ENCODE results near the gene PRAMEF4. TPM values are rescaled to one million over a fixed set of nuclear protein-coding genes. Genes with fewer than 3 reads are reported as not detected.
"Not testable (repeated sequence)": the region's sequence is repeated elsewhere in the genome, so short reads cannot be mapped to it uniquely, and the experiment has no call there.

The PRAMEF4 gene
- total RNA-seq, 1 experiment from 2014 or later = not detected

DNA sequence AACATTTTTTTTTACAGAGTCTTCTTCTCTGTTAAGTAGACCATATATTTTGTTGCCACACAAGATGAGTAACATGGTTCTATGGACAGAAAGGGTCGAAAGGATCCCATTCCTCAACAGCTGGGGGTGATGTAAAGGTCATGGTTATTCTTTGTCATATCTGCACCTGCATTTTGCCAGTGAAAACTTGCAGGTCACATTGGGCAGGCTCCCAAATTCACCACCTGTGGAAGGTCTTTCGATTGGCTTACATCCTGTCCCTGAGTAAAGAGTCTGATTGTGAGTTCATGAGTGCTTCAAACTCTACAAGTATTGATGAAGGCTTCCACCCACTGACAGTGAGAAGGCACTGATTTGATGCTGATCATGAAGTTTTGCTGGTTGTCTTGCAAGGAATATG is 52.8 kb downstream of the PRAMEF4 start:
- H3K79me2 ChIP-seq (ENCODE audit: insufficient read depth, low read length); H4K91ac ChIP-seq (ENCODE audit: insufficient read length, low read depth, low read length); H3K4me1 ChIP-seq (ENCODE audit: insufficient read depth, low read length); H3K4me1 Mint-ChIP-seq; H2BK20ac ChIP-seq (ENCODE audit: low read depth, low read length, poor library complexity, severe bottlenecking); H3K4me2 ChIP-seq (ENCODE audit: insufficient read depth, insufficient read length, low read length); H3K4ac ChIP-seq (ENCODE audit: low read depth, low read length); H3K79me1 ChIP-seq (ENCODE audit: insufficient read depth, low read depth, low read length, poor library complexity, severe bottlenecking); H3K14ac ChIP-seq (ENCODE audit: insufficient read depth, low read length); H3K27ac Mint-ChIP-seq; H3K27ac ChIP-seq (ENCODE audit: insufficient read length, low read depth, low read length); H4K5ac ChIP-seq (ENCODE audit: insufficient read length, low read depth, low read length); H3K27me3 Mint-ChIP-seq (ENCODE audit: low read depth); H4K20me1 ChIP-seq (ENCODE audit: control insufficient read depth, insufficient read depth, insufficient read length); H4K8ac ChIP-seq (replicated peaks; ENCODE audit: insufficient read length, low read depth, low read length); DNase-seq; H3K56ac ChIP-seq (ENCODE audit: insufficient read length, low read depth, low read length); H2AFZ ChIP-seq (ENCODE audit: low read length); H3K27me3 ChIP-seq (ENCODE audit: insufficient read depth, low read length); H2BK5ac ChIP-seq (ENCODE audit: insufficient read length, low read length); H2AK5ac ChIP-seq (ENCODE audit: insufficient read length, low read length); H2BK120ac ChIP-seq (ENCODE audit: low read depth, low read length, poor library complexity, severe bottlenecking); H3K18ac ChIP-seq (ENCODE audit: insufficient read length, low read depth, low read length); H3K23ac ChIP-seq (ENCODE audit: insufficient read length, low read depth, low read length); H3K9ac ChIP-seq (ENCODE audit: extremely low read depth, insufficient read length, low read length); H3K23me2 ChIP-seq (ENCODE audit: insufficient read length, low read depth, low read length, poor library complexity, severe bottlenecking); H3K4me3 Mint-ChIP-seq; H2BK12ac ChIP-seq (ENCODE audit: insufficient read length, low read depth, low read length); H2BK15ac ChIP-seq (ENCODE audit: low read depth, low read length); H3T11ph ChIP-seq (ENCODE audit: low read length): not testable (repeated sequence)
- Mint-ChIP-seq H3K9me3 (peaks cover 62 to 72% of the 10 kb centered on the region in 2 experiments), H3K36me3 (ENCODE audit: insufficient read depth in 1 of 3, low read depth in 3 of 3) (peaks cover 0 to 17% (median 4%) of the 10 kb centered on the region in 3 experiments; a peak in 4 of 7 replicates)
- H3K9me3 ChIP-seq (ENCODE audit: control insufficient read depth, low read depth, low read length) = peaks cover 18% of the 10 kb centered on the region
- WGBS (ENCODE audit: extremely low coverage, insufficient read length, low lambda C conversion rate) = no CpG with 5 or more reads among the region's 2 CpGs

DNA sequence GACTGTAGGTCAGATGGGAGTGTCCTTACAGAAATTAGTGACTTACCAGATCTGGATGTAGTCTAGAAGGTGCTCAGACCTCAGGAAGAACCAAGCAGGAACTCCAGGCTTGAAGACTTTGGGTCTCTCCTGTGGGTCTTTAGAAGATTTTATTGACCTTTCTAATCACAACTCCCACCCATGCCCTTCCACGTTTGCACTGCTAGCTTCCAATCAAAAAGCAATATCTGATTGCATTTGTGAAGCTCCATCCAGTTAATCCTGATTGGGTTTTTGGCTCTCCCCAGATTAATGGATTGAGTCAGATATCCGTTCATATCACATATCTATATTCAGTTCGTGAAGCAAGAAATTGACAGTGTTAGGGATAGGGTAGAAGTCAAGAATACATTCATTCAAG is 54.7 kb downstream of the PRAMEF4 start, which contains the start of gene PRAMEF11:
TSS of gene PRAMEF11 (minus strand) at position 101 of the 400 bp plus-strand sequence. CDS start 2,621 bp downstream, outside the sequence.
- H3K79me2 ChIP-seq (ENCODE audit: insufficient read depth, low read length); H3K27me3 ChIP-seq (ENCODE audit: insufficient read depth, low read length); H2AK5ac ChIP-seq (ENCODE audit: insufficient read length, low read length); H3K79me1 ChIP-seq (ENCODE audit: insufficient read depth, low read depth, low read length, poor library complexity, severe bottlenecking); H3K4me1 Mint-ChIP-seq; H3K27ac ChIP-seq (ENCODE audit: insufficient read length, low read depth, low read length); H4K5ac ChIP-seq (ENCODE audit: insufficient read length, low read depth, low read length); H3K23me2 ChIP-seq (ENCODE audit: insufficient read length, low read depth, low read length, poor library complexity, severe bottlenecking); H2BK5ac ChIP-seq (ENCODE audit: insufficient read length, low read length); DNase-seq; H2BK15ac ChIP-seq (ENCODE audit: low read depth, low read length); H3K9me3 ChIP-seq (ENCODE audit: control insufficient read depth, low read depth, low read length); H2BK20ac ChIP-seq (ENCODE audit: low read depth, low read length, poor library complexity, severe bottlenecking); H4K8ac ChIP-seq (replicated peaks; ENCODE audit: insufficient read length, low read depth, low read length); H3T11ph ChIP-seq (ENCODE audit: low read length); H3K4me3 Mint-ChIP-seq; H2AFZ ChIP-seq (ENCODE audit: low read length); H3K18ac ChIP-seq (ENCODE audit: insufficient read length, low read depth, low read length); H3K4me2 ChIP-seq (ENCODE audit: insufficient read depth, insufficient read length, low read length); H3K27me3 Mint-ChIP-seq (ENCODE audit: low read depth); H3K4me1 ChIP-seq (ENCODE audit: insufficient read depth, low read length); H4K20me1 ChIP-seq (ENCODE audit: control insufficient read depth, insufficient read depth, insufficient read length); H3K27ac Mint-ChIP-seq; H3K14ac ChIP-seq (ENCODE audit: insufficient read depth, low read length); H3K56ac ChIP-seq (ENCODE audit: insufficient read length, low read depth, low read length); H2BK120ac ChIP-seq (ENCODE audit: low read depth, low read length, poor library complexity, severe bottlenecking); H4K91ac ChIP-seq (ENCODE audit: insufficient read length, low read depth, low read length); H3K4ac ChIP-seq (ENCODE audit: low read depth, low read length); H2BK12ac ChIP-seq (ENCODE audit: insufficient read length, low read depth, low read length); H3K23ac ChIP-seq (ENCODE audit: insufficient read length, low read depth, low read length); H3K9ac ChIP-seq (ENCODE audit: extremely low read depth, insufficient read length, low read length): not testable (repeated sequence)
- Mint-ChIP-seq H3K36me3 (ENCODE audit: insufficient read depth in 1 of 3, low read depth in 3 of 3) (peaks cover 0 to 21% (median 4%) of the 10 kb centered on the region in 3 experiments; a peak in 2 of 7 replicates), H3K9me3 (peaks cover 61 to 66% of the 10 kb centered on the region in 2 experiments)
- WGBS (ENCODE audit: extremely low coverage, insufficient read length, low lambda C conversion rate) = no CpG with 5 or more reads among the region's 3 CpGs
